Endothelial cell of umbilical vein (primary cell): Measurements from ENCODE around the gene ME3.

ENCODE experiments used
- CTCF ChIP-seq, 2 donors: IDR thresholded peaks; 1 replicate in 1 of 2; 2 replicates in 1 of 2; pipeline ENCODE4 v1.5.1; 2011; ENCODE audit warnings: low read length in 2 of 2, mild to moderate bottlenecking in 2 of 2, moderate library complexity in 2 of 2, control low read depth in 1 of 2, inconsistent platforms in 1 of 2, low read depth in 1 of 2; ENCODE audit not compliant: insufficient read depth in 1 of 2; ENCODE audit errors: extremely low read depth in 1 of 2
- EZH2 ChIP-seq: IDR thresholded peaks from 2 replicates; pipeline ENCODE4 v1.6.1; 2012; ENCODE audit warnings: borderline replicate concordance, low read depth, mild to moderate bottlenecking, moderate library complexity, low read length, inconsistent platforms; ENCODE audit not compliant: severe bottlenecking
- JUN ChIP-seq: IDR thresholded peaks from 2 replicates; pipeline ENCODE4 v1.6.1; 2011; ENCODE audit warnings: borderline replicate concordance, low read depth; ENCODE audit not compliant: insufficient read length, insufficient read depth
- MYC ChIP-seq: IDR thresholded peaks from one replicate; pipeline ENCODE4 v1.6.1; 2011; ENCODE audit warnings: mild to moderate bottlenecking, low read depth, low read length
- POLR2A ChIP-seq: IDR thresholded peaks from 2 replicates; pipeline ENCODE4 v1.6.1; 2012; ENCODE audit warnings: low read depth, mild to moderate bottlenecking, control low read depth, low read length

GRCh38 chr11:86687185-86687778 is 14.9 kb upstream of the ME3 start:
- TF ChIP-seq EZH2 (no peak), CTCF (IDR thresholded peaks at IDR 0.05; ENCODE audit: extremely low read depth in 1 of 2, insufficient read depth in 1 of 2, low read depth in 1 of 2, low read length in 2 of 2) (no peak), POLR2A (no peak), MYC (no peak), JUN (no peak)
